Uterus (tissue), 2 donors: ENCODE results near the gene CCNQ.

Source experiments
- CTCF ChIP-seq, 4 experiments: fragments of 200-600 bp in 2 of 4; fragments of 450-650 bp in 2 of 4; sonication (generic) in 2 of 4; IDR thresholded peaks; one replicate each; pipeline ENCODE4 v1.5.1; 2016 to 2019; ENCODE audit warnings: antibody characterized with exemption in 4 of 4, mild to moderate bottlenecking in 2 of 4, moderate library complexity in 1 of 4
- POLR2A ChIP-seq, 2 donors: fragments of 450-650 bp; IDR thresholded peaks; one replicate each; pipeline ENCODE4 v1.6.1; 2016; ENCODE audit warnings: antibody characterized with exemption in 2 of 2, mild to moderate bottlenecking in 1 of 2, moderate library complexity in 1 of 2

GRCh38 chrX:153638436-153639176 lies 39.7 kb upstream of the CCNQ start:
- TF ChIP-seq CTCF (IDR thresholded peaks at IDR 0.05) (no peak), POLR2A (IDR thresholded peaks at IDR 0.05) (no peak)
